ENCODE measurements around the gene SLIT1.
"Not testable (repeated sequence)": the region's sequence is repeated elsewhere in the genome, so short reads cannot be mapped to it uniquely, and the experiment has no call there.

Gene SLIT1

GRCh38 chr10:97083228-97083829, 102.4 kb downstream of the SLIT1 start:
- Histone ChIP-seq H3K4me1 (0 out of 2 replicates have a peak, but pooled peaks cover 3% of the 10 kb centered on the region), H3K4me3 (no peak overlapping the region), H3K9ac (no peak overlapping the region), H3K27me3 (peaks cover 15% of the 10 kb centered on the region; the same call in 1 of the 2 replicates), H3K4me2 (no peak overlapping the region), H4K20me1 (peaks cover 48% of the 10 kb centered on the region; the same call in 1 of the 2 replicates), H3K27ac (no peak overlapping the region), H3K9me3 (no peaks in the 10 kb centered on the region), H3K36me3 (no peaks in the 10 kb centered on the region)
- no peak for TF ChIP-seq Cebpa-rat (IDR thresholded peaks at IDR 0.05)

- H3K27ac ChIP-seq, H3K4me2 ChIP-seq, H3K4me1 ChIP-seq, H3K4me3 ChIP-seq, H3K36me3 ChIP-seq, H3K9me3 ChIP-seq, H3K9ac ChIP-seq: not testable (repeated sequence)
- Histone ChIP-seq H4K20me1 (peaks cover 55% of the 10 kb centered on the region; the same call in 1 of the 2 replicates), H3K27me3 (peaks cover 18% of the 10 kb centered on the region; the same call in 1 of the 2 replicates)
Observed at GRCh38 chr10:97082575-97082974, 103.2 kb downstream of the SLIT1 start.

GRCh38 chr10:97081621-97082235, 104.0 kb downstream of the SLIT1 start:
- no peak overlapping the region for H3K4me2 ChIP-seq
- no peaks in the 10 kb centered on the region for H3K9me3 ChIP-seq
- H3K27me3 ChIP-seq, result peaks cover 18% of the 10 kb centered on the region; the same call in 1 of the 2 replicates
- 0 out of 2 replicates have a peak, but pooled peaks cover 6% of the 10 kb centered on the region for H3K4me1 ChIP-seq
- H4K20me1 ChIP-seq, result peaks cover 62% of the 10 kb centered on the region; the same call in 1 of the 2 replicates
- H3K9ac ChIP-seq, result no peak overlapping the region
- no peaks in the 10 kb centered on the region for H3K36me3 ChIP-seq
- H3K27ac ChIP-seq, result no peak overlapping the region
- no peak for TF ChIP-seq Cebpa-rat (IDR thresholded peaks at IDR 0.05)
- no peak overlapping the region for H3K4me3 ChIP-seq

- H3K4me3 ChIP-seq, result no peak overlapping the region
- H3K27me3 ChIP-seq, result peaks cover 21% of the 10 kb centered on the region
- no peak overlapping the region for H3K9ac ChIP-seq
- 0 out of 2 replicates have a peak, but pooled peaks cover 6% of the 10 kb centered on the region for H3K4me1 ChIP-seq
- peaks cover 66% of the 10 kb centered on the region; the same call in 1 of the 2 replicates for H4K20me1 ChIP-seq
- TF ChIP-seq Cebpa-rat (IDR thresholded peaks at IDR 0.05), result no peak
- no peak overlapping the region for H3K27ac ChIP-seq
- H3K4me2 ChIP-seq, result no peak overlapping the region
- H3K36me3 ChIP-seq, result no peaks in the 10 kb centered on the region
- no peaks in the 10 kb centered on the region for H3K9me3 ChIP-seq
Observed at GRCh38 chr10:97080051-97080776, 105.5 kb downstream of the SLIT1 start.

- H3K9me3 ChIP-seq, result no peaks in the 10 kb centered on the region
- H3K4me3 ChIP-seq, result no peak overlapping the region
- H3K4me2 ChIP-seq, result no peak overlapping the region
- H3K4me1 ChIP-seq, result 0 out of 2 replicates have a peak, but pooled peaks cover 6% of the 10 kb centered on the region
- H3K27me3 ChIP-seq, result peaks cover 21% of the 10 kb centered on the region
- TF ChIP-seq Cebpa-rat (IDR thresholded peaks at IDR 0.05), result no peak
- peaks cover 66% of the 10 kb centered on the region; the same call in 1 of the 2 replicates for H4K20me1 ChIP-seq
- no peak overlapping the region for H3K27ac ChIP-seq
- no peaks in the 10 kb centered on the region for H3K36me3 ChIP-seq
- H3K9ac ChIP-seq, result no peak overlapping the region
Observed at GRCh38 chr10:97079448-97079847, 106.3 kb downstream of the SLIT1 start.

- H3K9me3 ChIP-seq, result no peaks in the 10 kb centered on the region
- no peak overlapping the region for H3K9ac ChIP-seq
Observed at GRCh38 chr10:97078938-97079445, 106.8 kb downstream of the SLIT1 start.

GRCh38 chr10:97078261-97078937, 107.4 kb downstream of the SLIT1 start:
- Histone ChIP-seq H3K27me3 (peaks cover 21% of the 10 kb centered on the region), H3K9me3 (no peaks in the 10 kb centered on the region), H3K4me1 (0 out of 2 replicates have a peak, but pooled peaks cover 6% of the 10 kb centered on the region), H3K27ac (no peak overlapping the region), H3K4me3 (no peak overlapping the region), H3K36me3 (no peaks in the 10 kb centered on the region), H3K4me2 (0 out of 2 replicates have a peak overlapping the region, but pooled peaks have one; percentile 22), H4K20me1 (peaks cover 60% of the 10 kb centered on the region; the same call in 1 of the 2 replicates), H3K9ac (no peak overlapping the region)
- TF ChIP-seq Cebpa-rat (IDR thresholded peaks at IDR 0.05), result no peak

More at GRCh38 chr10:97078938-97079445, 106.8 kb downstream of the SLIT1 start:
- Histone ChIP-seq H3K4me1 (0 out of 2 replicates have a peak, but pooled peaks cover 6% of the 10 kb centered on the region), H3K27ac (no peak overlapping the region), H3K36me3 (no peaks in the 10 kb centered on the region), H3K4me2 (no peak overlapping the region), H4K20me1 (peaks cover 62% of the 10 kb centered on the region; the same call in 1 of the 2 replicates), H3K4me3 (no peak overlapping the region), H3K27me3 (peaks cover 21% of the 10 kb centered on the region)
- TF ChIP-seq Cebpa-rat (IDR thresholded peaks at IDR 0.05), result no peak

GRCh38 chr10:97076781-97077180, 109.0 kb downstream of the SLIT1 start:
- no peak overlapping the region for H3K4me3 ChIP-seq
- H3K9ac ChIP-seq, result no peak overlapping the region
- TF ChIP-seq Cebpa-rat (IDR thresholded peaks at IDR 0.05), result no peak
- no peaks in the 10 kb centered on the region for H3K36me3 ChIP-seq
- H3K27me3 ChIP-seq, result peaks cover 21% of the 10 kb centered on the region
- no peak overlapping the region for H3K27ac ChIP-seq
- H4K20me1 ChIP-seq, result peaks cover 52% of the 10 kb centered on the region; the same call in 1 of the 2 replicates
- H3K4me1 ChIP-seq, result 0 out of 2 replicates have a peak, but pooled peaks cover 6% of the 10 kb centered on the region
- no peak overlapping the region for H3K4me2 ChIP-seq
- H3K9me3 ChIP-seq, result no peaks in the 10 kb centered on the region

- TF ChIP-seq Cebpa-rat (IDR thresholded peaks at IDR 0.05), result no peak
Observed at GRCh38 chr10:97075961-97076525, 109.7 kb downstream of the SLIT1 start.

More at GRCh38 chr10:97075961-97076525, 109.7 kb downstream of the SLIT1 start:
- Histone ChIP-seq H3K9me3 (no peaks in the 10 kb centered on the region), H3K36me3 (no peaks in the 10 kb centered on the region), H3K27me3 (peaks cover 21% of the 10 kb centered on the region), H3K4me2 (no peak overlapping the region), H3K27ac (no peak overlapping the region), H4K20me1 (peaks cover 48% of the 10 kb centered on the region; the same call in 1 of the 2 replicates), H3K4me3 (no peak overlapping the region), H3K9ac (no peak overlapping the region), H3K4me1 (0 out of 2 replicates have a peak, but pooled peaks cover 6% of the 10 kb centered on the region)
